ENCODE data around the gene COX20. TPM values are rescaled to one million over a fixed set of nuclear protein-coding genes. Genes with fewer than 3 reads are reported as not detected.

The COX20 gene
- total and polyA plus RNA-seq, 2 of the 4 experiments (the other 2 are of a cell fraction) = 13.3 to 27.0 TPM

DNA sequence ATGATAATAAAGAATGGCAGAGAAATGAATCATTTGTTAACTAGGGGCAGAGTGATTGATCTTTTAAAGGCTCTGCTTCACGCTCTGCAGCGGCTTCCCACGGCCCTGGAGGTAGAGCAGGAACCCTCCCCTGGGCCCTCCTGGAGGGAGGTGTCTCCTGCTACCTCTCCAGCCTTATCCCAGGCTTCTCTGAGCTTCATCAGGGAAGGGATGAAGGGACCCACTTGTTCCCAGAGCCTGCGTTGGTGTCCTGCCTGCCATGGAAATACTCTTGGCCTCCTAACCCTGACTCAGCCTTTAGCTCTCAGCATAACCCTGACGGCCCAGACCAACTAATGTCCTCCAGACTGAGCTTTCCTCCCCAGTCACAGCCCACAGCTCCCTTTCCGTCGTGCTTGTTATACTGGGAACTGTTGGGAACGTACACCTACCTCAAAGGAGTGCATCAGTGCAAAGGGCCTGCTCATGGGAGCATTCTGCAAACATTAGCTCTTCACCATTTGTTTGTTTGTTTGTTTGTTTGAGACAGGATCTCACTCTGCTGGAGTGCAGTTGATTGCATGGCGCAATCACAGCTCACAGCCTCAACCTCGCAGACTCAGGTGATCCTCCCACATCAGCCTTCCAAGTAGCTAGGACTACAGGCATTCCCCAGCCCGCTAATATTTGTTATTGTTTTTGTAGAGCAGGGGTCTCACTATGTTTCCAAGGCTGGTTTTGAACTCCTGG, 46.3 kb downstream of the COX20 start:
- H3K4ac ChIP-seq (ENCODE audit: low read depth, low read length) = no peak overlapping the region
- DNase-seq = no peak
- H2AK9ac ChIP-seq (replicated peaks; ENCODE audit: low read depth, low read length, poor library complexity) = no peak overlapping the region
- in situ Hi-C loops (cut with MboI; ENCODE audit: low sequenced_read_pairs) = no loop called here
- no peaks in the 10 kb centered on the region for H3K79me1 ChIP-seq (ENCODE audit: low read depth in 1 of 2, low read length in 2 of 2)
- H2BK20ac ChIP-seq (ENCODE audit: low read depth, low read length) = no peak overlapping the region
- H3K9me3 ChIP-seq (ENCODE audit: control insufficient read depth, insufficient read depth, low read length) = no peaks in the 10 kb centered on the region
- H3K9me1 ChIP-seq (ENCODE audit: insufficient read depth, low read length) = no peaks in the 10 kb centered on the region
- H3K14ac ChIP-seq (replicated peaks; ENCODE audit: low read depth, low read length) = no peak overlapping the region
- no peak overlapping the region for H2BK15ac ChIP-seq (ENCODE audit: low read depth, low read length)
- no peak overlapping the region for H3K9ac ChIP-seq (ENCODE audit: low read depth, low read length)
- no peak overlapping the region for H4K91ac ChIP-seq (ENCODE audit: insufficient read depth, low read depth, low read length)
- BruUV-seq (replicated peaks) = no TSS peak
- POLR2A ChIA-PET (ENCODE audit: unreplicated experiment) = interaction anchor here (0.5 kb wide), 1 partner anchor 90 kb away, joined by 9 read pairs; no protein-coding TSS in a partner anchor
- no peak overlapping the region for H3K4me3 ChIP-seq (ENCODE audit: insufficient read depth, low read depth, low read length)
- TF ChIP-seq POLR2A (IDR thresholded peaks at IDR 0.05; ENCODE audit: low read depth, low read length) (no peak), NFE2L2 (IDR thresholded peaks at IDR 0.05; ENCODE audit: low read depth, low read length) (no peak), MAZ (IDR thresholded peaks at IDR 0.05; ENCODE audit: borderline replicate concordance, low read depth, low read length) (no peak), MAFK (IDR thresholded peaks at IDR 0.05; ENCODE audit: low read depth, low read length) (no peak), CHD1 (IDR thresholded peaks at IDR 0.05; ENCODE audit: low read depth, low read length) (no peak), BHLHE40 (IDR thresholded peaks at IDR 0.05; ENCODE audit: low read depth, low read length) (no peak), SMC3 (IDR thresholded peaks at IDR 0.05; ENCODE audit: low read depth, low read length) (no peak), RFX5 (IDR thresholded peaks at IDR 0.05; ENCODE audit: low read depth, low read length) (no peak), RCOR1 (IDR thresholded peaks at IDR 0.05; ENCODE audit: insufficient replicate concordance, low read length) (no peak), FOS (IDR thresholded peaks at IDR 0.05; ENCODE audit: low read depth, low read length) (no peak), MXI1 (IDR thresholded peaks at IDR 0.05; ENCODE audit: borderline replicate concordance, low read depth, low read length) (no peak), RAD21 (IDR thresholded peaks at IDR 0.05; ENCODE audit: low read length) (no peak), CEBPB (IDR thresholded peaks at IDR 0.05; ENCODE audit: low read depth, low read length) (no peak)
- TF ChIP-seq, protein P1, sequence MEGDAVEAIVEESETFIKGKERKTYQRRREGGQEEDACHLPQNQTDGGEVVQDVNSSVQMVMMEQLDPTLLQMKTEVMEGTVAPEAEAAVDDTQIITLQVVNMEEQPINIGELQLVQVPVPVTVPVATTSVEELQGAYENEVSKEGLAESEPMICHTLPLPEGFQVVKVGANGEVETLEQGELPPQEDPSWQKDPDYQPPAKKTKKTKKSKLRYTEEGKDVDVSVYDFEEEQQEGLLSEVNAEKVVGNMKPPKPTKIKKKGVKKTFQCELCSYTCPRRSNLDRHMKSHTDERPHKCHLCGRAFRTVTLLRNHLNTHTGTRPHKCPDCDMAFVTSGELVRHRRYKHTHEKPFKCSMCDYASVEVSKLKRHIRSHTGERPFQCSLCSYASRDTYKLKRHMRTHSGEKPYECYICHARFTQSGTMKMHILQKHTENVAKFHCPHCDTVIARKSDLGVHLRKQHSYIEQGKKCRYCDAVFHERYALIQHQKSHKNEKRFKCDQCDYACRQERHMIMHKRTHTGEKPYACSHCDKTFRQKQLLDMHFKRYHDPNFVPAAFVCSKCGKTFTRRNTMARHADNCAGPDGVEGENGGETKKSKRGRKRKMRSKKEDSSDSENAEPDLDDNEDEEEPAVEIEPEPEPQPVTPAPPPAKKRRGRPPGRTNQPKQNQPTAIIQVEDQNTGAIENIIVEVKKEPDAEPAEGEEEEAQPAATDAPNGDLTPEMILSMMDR (conservative IDR thresholded peaks at IDR 0.05; ENCODE audit: low read depth, low read length) = no peak
- TF ChIP-seq, protein P2, sequence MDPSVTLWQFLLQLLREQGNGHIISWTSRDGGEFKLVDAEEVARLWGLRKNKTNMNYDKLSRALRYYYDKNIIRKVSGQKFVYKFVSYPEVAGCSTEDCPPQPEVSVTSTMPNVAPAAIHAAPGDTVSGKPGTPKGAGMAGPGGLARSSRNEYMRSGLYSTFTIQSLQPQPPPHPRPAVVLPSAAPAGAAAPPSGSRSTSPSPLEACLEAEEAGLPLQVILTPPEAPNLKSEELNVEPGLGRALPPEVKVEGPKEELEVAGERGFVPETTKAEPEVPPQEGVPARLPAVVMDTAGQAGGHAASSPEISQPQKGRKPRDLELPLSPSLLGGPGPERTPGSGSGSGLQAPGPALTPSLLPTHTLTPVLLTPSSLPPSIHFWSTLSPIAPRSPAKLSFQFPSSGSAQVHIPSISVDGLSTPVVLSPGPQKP (IDR thresholded peaks at IDR 0.05; ENCODE audit: borderline replicate concordance, low read depth, low read length) = no peak
- TF ChIP-seq, protein P3, sequence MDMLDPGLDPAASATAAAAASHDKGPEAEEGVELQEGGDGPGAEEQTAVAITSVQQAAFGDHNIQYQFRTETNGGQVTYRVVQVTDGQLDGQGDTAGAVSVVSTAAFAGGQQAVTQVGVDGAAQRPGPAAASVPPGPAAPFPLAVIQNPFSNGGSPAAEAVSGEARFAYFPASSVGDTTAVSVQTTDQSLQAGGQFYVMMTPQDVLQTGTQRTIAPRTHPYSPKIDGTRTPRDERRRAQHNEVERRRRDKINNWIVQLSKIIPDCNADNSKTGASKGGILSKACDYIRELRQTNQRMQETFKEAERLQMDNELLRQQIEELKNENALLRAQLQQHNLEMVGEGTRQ (IDR thresholded peaks at IDR 0.05; ENCODE audit: low read depth, low read length) = no peak
- no peak overlapping the region for H3K18ac ChIP-seq (ENCODE audit: low read depth, low read length)
- no peak overlapping the region for H3K23ac ChIP-seq (ENCODE audit: low read depth, low read length)
- CTCF ChIA-PET = no interaction called here
- H2BK5ac ChIP-seq (ENCODE audit: low read depth, low read length, poor library complexity, severe bottlenecking) = no peak overlapping the region
- intact Hi-C loops (cut with micrococcal nuclease) = no loop called here
- 60% methylated on average over 1 of the region's 11 CpGs; no CpG with 5 or more reads in 1 of the 2 experiments for WGBS, 2 experiments (ENCODE audit: extremely low coverage in 2 of 2, insufficient read length in 1 of 2)
- no peaks in the 10 kb centered on the region; the same call in 1 of the 2 replicates for H3K27me3 ChIP-seq (ENCODE audit: control insufficient read depth, insufficient read depth, low read length)
- H3K4me1 ChIP-seq (ENCODE audit: control insufficient read depth, insufficient read depth, low read length) = no peaks in the 10 kb centered on the region
- H4K20me1 ChIP-seq (ENCODE audit: insufficient read depth, low read length) = no peaks in the 10 kb centered on the region
- no peak overlapping the region for H4K5ac ChIP-seq (ENCODE audit: low read depth, low read length)
- H3K4me2 ChIP-seq (ENCODE audit: low read depth, low read length) = no peak overlapping the region
- dilution Hi-C loops (cut with HindIII; ENCODE audit: low sequenced_read_pairs, unreplicated experiment) = no loop called here
- no peak for ATAC-seq (ENCODE audit: low read depth)
- peak overlapping the region; percentile 18 for H2AFZ ChIP-seq (replicated peaks; ENCODE audit: low read length, poor library complexity)
- H2AK5ac ChIP-seq (ENCODE audit: low read depth, low read length) = no peak overlapping the region
- no peak overlapping the region for H3K27ac ChIP-seq (ENCODE audit: insufficient read depth, low read length)
- no peak overlapping the region for H3K56ac ChIP-seq (ENCODE audit: extremely low read depth, insufficient read depth, low read length)
- H2BK120ac ChIP-seq (ENCODE audit: low read depth, low read length) = no peak overlapping the region
- H4K8ac ChIP-seq (ENCODE audit: low read depth in 2 of 2, low read length in 2 of 2) = no peak overlapping the region
- no peaks in the 10 kb centered on the region for H3K36me3 ChIP-seq (ENCODE audit: control insufficient read depth, insufficient read depth, low read length)

Measured in IMR-90 (cell line).